KMS-11 (cell line): ENCODE results near the gene CPZ.

ENCODE experiments used
- H2AFZ ChIP-seq: fragments of 200-600 bp; sonication (generic); 2 replicates; pipeline ENCODE4 v1.6.1; 2016; ENCODE audit warnings: antibody characterized with exemption, mixed run types, low read depth
- H3K27ac ChIP-seq: fragments of 200-600 bp; sonication (generic); 2 replicates; pipeline ENCODE4 v1.6.1; 2016; ENCODE audit warnings: mild to moderate bottlenecking, mixed run types
- H3K27me3 ChIP-seq: fragments of 200-600 bp; sonication (generic); 2 replicates; pipeline ENCODE4 v1.6.1; 2017; ENCODE audit warnings: mild to moderate bottlenecking, low read depth, mixed run types, moderate library complexity; ENCODE audit not compliant: insufficient read depth
- H3K36me3 ChIP-seq: fragments of 200-600 bp; sonication (generic); 2 replicates; pipeline ENCODE4 v1.6.1; 2017; ENCODE audit warnings: mild to moderate bottlenecking, mixed run types; ENCODE audit not compliant: insufficient read depth
- H3K4me1 ChIP-seq: fragments of 200-600 bp; sonication (generic); 2 replicates; pipeline ENCODE4 v1.6.1; 2016; ENCODE audit warnings: mild to moderate bottlenecking, low read depth, mixed run types; ENCODE audit not compliant: poor library complexity, severe bottlenecking
- H3K4me2 ChIP-seq: fragments of 200-600 bp; sonication (generic); 2 replicates; pipeline ENCODE4 v1.7.0; 2016; ENCODE audit warnings: mild to moderate bottlenecking, mixed run types
- H3K4me3 ChIP-seq: fragments of 200-600 bp; sonication (generic); IDR thresholded peaks from 2 replicates; pipeline ENCODE4 v1.6.1; 2017; ENCODE audit warnings: low read depth, low read length, mixed read lengths; ENCODE audit not compliant: insufficient read depth
- H3K79me2 ChIP-seq: fragments of 200-600 bp; sonication (generic); 2 replicates; pipeline ENCODE4 v1.6.1; 2016; ENCODE audit warnings: low read depth, mixed run types; ENCODE audit not compliant: insufficient read depth
- H3K9ac ChIP-seq: fragments of 200-600 bp; sonication (generic); 2 replicates; pipeline ENCODE4 v1.6.1; 2016; ENCODE audit warnings: mild to moderate bottlenecking, mixed run types
- H4K20me1 ChIP-seq: fragments of 200-600 bp; sonication (generic); 2 replicates; pipeline ENCODE4 v1.6.1; 2016; ENCODE audit warnings: mild to moderate bottlenecking, mixed run types; ENCODE audit not compliant: insufficient read depth
- CTCF ChIP-seq: fragments of 200-600 bp; sonication (generic); conservative IDR thresholded peaks from 2 replicates; pipeline ENCODE4 v1.6.1; 2017; ENCODE audit warnings: low read depth, mild to moderate bottlenecking, antibody characterized with exemption, low read length, moderate library complexity, mixed read lengths

The CPZ gene

GRCh38 chr4:8586671-8587468 lies 5.7 kb upstream of the CPZ start:
- Histone ChIP-seq H3K4me3 (no peak overlapping the region), H3K79me2 (no peaks in the 10 kb centered on the region), H3K4me2 (no peak overlapping the region), H4K20me1 (no peaks in the 10 kb centered on the region), H3K9ac (no peak overlapping the region), H3K27me3 (peaks cover 4% of the 10 kb centered on the region; the same call in 1 of the 2 replicates), H3K27ac (no peak overlapping the region), H3K4me1 (no peaks in the 10 kb centered on the region), H2AFZ (no peak overlapping the region), H3K36me3 (no peaks in the 10 kb centered on the region)
- no peak for TF ChIP-seq CTCF

GRCh38 chr4:8587469-8588195 lies 4.9 kb upstream of the CPZ start:
- Histone ChIP-seq H2AFZ (no peak overlapping the region), H3K79me2 (no peaks in the 10 kb centered on the region), H3K4me2 (no peak overlapping the region), H3K9ac (no peak overlapping the region), H3K4me3 (no peak overlapping the region), H3K36me3 (no peaks in the 10 kb centered on the region), H3K27ac (no peak overlapping the region), H3K4me1 (no peaks in the 10 kb centered on the region), H4K20me1 (no peaks in the 10 kb centered on the region), H3K27me3 (peaks cover 4% of the 10 kb centered on the region; the same call in 1 of the 2 replicates)
- no peak for TF ChIP-seq CTCF

GRCh38 chr4:8588196-8588470 lies 4.4 kb upstream of the CPZ start:
- no peaks in the 10 kb centered on the region for H3K4me1 ChIP-seq
- no peak for TF ChIP-seq CTCF

GRCh38 chr4:8589336-8589735 lies 3.2 kb upstream of the CPZ start:
- no peak overlapping the region for H2AFZ ChIP-seq
- H3K4me1 ChIP-seq = no peaks in the 10 kb centered on the region
- TF ChIP-seq CTCF = no peak
- H4K20me1 ChIP-seq = no peaks in the 10 kb centered on the region
- no peak overlapping the region for H3K9ac ChIP-seq
- no peaks in the 10 kb centered on the region for H3K36me3 ChIP-seq
- H3K27me3 ChIP-seq = peaks cover 7% of the 10 kb centered on the region; the same call in 1 of the 2 replicates
- no peak overlapping the region for H3K27ac ChIP-seq
- no peak overlapping the region for H3K4me3 ChIP-seq
- H3K4me2 ChIP-seq = no peak overlapping the region
- H3K79me2 ChIP-seq = no peaks in the 10 kb centered on the region

More at GRCh38 chr4:8588196-8588470, 4.4 kb upstream of the CPZ start:
- Histone ChIP-seq H3K4me2 (no peak overlapping the region), H3K36me3 (no peaks in the 10 kb centered on the region), H3K27ac (no peak overlapping the region), H3K79me2 (no peaks in the 10 kb centered on the region), H3K9ac (no peak overlapping the region), H4K20me1 (no peaks in the 10 kb centered on the region), H3K27me3 (peaks cover 5% of the 10 kb centered on the region; the same call in 1 of the 2 replicates), H2AFZ (no peak overlapping the region), H3K4me3 (no peak overlapping the region)
